ENCODE measurements around the gene PLEKHA8.
"Not testable (repeated sequence)": the region's sequence is repeated elsewhere in the genome, so short reads cannot be mapped to it uniquely, and the experiment has no call there.

PLEKHA8 gene

DNA sequence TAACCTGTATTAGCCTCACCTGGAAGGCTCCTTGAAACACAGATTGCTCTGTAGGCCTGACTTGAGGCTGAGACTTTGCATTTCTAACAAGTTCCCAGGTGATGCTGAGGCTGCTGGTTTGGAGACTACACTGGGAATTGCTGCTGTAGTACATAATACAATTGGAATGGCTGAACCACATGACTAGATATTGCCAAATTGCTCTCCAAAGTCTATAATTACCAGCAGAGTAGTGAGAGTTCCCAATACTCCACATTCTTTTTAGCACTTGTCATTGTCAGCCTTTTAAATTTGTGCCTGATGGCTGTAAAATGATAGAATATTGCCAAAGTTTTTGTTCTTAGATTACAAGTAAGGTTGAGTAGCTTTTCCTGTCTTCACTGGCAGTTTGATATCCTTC is 39.9 kb downstream of the PLEKHA8 start:
- DNase-seq, result no peak

DNA sequence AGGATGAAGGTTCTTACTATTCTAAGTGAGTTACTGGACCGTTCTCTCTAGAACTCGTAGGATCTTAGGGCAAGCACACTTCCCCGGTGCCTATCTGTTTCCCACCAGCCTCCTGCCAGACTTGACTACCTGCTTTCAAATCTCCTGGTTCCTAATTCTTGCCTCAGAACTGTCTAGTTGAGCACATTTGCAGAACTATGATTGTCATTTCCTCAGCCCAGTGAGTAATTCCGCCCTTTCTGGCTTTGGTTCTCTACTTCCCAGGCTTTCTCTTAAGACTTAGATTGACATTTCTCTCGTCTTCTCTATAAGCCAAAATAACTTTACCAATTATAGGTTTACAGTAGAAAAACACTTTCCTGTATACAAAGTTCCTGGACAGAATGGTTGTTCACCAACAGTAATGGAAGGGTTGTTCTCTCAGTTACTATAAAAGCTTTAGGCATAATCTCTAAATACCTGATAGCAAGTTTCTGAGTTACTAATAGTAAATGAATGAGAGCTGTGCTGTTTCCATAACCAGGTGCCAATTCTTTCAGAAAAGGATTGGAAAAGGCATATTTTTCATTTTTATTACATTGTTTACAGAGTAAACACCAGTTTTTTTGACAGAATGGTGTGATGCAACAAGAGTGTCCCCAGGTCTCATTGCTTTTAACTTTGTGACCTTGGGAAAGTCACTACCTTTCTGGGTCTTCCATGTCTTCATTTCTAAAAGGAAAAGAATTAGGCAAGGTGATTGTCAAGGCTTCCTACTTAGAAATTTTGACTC is 41.1 kb downstream of the PLEKHA8 start:
- no peak for DNase-seq

DNA sequence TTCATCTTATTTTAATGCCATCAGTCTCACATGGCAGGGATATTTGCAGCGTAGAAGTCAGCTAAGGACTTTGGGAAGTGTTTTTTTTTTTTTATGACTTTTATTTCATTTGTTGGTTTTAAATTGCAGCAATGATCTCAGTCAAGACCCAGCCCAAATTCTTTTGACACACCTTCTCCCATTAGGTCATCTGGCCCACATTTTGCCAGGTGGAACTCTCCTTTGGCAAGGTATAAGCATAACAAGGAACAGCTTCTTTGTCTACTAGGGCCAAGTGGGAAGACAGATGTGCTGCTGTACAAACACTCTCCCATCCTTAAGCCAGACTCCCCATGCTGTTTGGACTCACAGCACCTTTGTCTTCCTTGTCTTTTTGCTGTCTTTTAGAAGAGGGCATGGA is 41.8 kb downstream of the PLEKHA8 start:
- DNase-seq, result no peak

DNA sequence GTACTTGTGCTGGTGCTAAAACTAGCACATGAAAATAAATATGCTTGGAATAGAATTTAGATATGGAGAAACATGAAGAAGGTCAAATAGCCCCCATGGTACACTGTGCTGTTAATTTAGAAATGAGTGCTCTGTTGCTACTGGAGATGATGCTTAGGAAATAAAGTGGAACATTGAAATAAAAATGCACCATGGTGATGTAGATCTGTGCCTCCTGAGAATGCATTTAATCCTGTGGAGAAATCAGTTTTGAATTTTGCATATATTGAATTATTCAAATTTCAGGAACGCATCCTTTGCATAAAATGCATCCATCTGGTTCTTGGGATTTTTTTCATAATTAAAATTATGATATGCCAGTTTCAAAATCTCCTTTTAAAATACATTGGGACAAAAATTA is 44.5 kb downstream of the PLEKHA8 start:
- no peak for DNase-seq

DNA sequence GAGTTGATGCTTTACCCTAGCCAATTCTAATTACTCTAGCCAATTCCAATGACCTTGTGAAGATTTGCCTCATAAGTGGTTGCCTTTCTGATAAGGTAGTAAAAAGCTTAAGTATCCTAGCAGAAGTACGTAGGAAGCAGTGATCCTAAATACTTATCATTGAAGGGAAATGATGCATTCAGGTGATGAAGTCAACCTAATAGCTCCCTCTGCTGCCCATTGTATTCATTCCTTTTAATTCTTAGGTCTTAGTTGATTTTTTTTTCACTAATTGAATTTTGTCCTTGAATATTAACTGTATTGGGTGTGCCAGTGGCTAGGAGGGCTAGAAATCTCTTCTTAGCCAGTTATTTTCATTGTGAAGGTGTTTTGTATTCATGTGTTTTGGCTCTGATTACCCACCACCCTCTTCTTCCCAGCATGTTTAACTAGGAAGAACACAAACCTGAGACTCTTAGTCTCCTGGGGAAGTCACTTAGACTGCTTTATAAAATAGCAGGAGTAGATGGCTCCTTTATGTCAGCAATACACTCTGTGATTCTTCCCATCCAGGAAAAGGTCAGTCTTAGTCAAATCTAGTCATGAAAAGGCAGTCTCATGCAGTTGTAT is 46.3 kb downstream of the PLEKHA8 start:
- no peak for DNase-seq

DNA sequence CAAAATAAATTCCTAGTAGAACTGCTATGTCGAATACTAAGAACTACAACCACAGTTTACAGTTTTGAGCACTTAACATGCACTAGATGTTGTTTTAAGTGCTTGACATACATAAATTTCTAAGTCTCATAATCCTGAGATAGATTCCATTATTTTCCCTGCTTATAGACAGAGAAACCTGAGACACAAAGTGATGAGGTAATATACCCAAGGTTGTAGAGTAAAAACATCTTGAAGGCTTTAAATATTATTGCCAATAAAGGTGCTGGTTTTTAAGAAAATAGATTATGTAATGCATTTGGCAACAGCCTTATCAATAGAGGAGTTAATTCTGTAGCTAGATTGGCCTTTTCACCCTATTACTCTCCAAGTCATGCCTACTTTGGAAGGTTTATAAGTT is 48.2 kb downstream of the PLEKHA8 start:
- DNase-seq, result no peak

DNA sequence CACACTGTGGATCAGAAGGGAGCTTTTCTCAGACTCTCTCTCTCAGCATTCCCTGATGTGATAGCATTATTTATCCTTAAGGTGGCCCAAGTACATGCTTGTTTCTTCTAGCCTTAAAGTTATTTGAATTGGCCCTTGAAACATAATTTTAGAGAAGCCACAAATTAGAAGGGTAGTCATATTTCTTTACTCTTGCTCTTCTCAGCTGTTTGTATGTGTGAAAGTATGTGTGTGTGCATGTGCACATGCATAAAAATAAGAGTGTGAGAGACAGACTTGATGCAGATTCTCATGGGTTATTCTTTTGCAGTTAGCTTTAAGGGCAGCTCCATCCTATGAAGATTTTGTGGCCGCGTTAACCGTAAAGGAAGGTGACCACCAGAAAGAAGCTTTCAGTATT is 50.1 kb downstream of the PLEKHA8 start:
- no peak for DNase-seq

DNA sequence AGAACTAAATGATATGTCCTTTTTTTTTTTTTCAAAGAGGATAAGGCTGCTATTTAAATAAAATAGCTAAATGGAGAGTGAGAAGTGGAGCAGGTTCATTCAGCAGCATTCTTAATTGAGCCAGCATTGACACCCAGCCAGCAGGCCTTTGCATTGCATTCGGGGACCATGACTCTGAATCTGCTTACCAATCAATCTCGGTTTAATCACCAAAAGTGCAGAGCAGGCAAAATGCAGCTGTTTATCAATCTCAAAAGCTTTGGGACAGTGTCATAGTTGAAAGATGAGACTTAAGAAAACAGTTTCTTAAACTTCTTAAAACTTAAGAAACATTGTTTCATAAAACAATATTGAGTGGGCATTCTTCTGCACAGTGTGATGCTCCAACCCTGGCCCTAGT is 51.7 kb downstream of the PLEKHA8 start:
- DNase-seq, result no peak

DNA sequence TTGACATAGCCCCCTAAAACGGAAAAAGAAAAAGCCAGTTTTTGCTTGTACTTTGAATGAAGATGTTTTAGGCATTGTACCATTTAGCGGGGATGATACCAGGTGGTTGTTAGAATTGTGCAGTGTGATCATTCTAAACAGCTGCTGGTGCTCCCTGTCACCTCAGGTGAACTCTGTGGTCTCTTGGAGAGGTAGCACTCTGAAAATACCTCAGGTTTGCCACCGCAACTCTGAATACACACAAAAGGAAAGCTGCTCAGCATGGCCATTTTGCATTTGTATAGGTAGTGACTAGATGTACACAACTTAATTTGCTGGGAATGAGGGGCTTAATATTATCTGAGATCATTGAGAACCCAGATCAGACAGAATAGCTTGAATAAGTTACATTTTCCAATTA is 52.6 kb downstream of the PLEKHA8 start:
- no peak for DNase-seq

DNA sequence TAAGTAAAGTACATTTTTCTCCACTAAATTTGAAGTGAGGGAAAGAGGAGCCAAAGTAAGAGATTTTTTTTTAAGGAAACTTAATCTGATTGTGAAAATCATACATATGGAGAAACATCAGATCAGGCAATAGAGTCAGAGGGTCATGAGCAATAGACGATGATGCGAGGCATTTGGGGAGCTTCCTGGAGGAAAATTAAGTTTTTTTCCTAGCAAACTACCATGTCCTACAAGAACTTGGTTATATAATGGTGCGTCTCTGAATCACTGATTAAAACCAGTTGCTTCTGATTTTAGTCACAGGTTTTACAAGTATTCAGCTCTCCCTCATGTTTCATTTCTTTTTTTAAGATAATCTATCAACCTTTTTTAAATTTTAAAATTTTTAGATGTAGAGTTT is 54.5 kb downstream of the PLEKHA8 start:
- no peak for DNase-seq

DNA sequence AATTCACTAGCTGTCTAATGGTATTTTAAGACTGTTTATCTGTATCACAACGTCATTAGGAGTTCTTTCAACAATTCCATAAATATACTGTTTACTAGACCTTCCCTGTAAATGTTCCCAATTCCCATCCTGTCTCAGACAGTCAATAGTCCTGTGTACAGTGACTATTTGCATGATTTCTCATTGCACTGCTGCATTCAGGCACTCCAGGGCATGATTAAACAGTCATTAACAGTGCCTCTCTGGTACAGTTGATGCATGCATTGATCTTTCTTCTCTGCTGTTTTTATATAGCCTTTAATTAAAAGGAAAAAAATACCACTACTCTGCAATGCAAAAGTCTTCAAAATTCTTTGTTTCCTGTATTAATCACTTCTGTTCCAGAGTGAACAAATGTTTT is 55.1 kb downstream of the PLEKHA8 start:
- DNase-seq, result no peak

DNA sequence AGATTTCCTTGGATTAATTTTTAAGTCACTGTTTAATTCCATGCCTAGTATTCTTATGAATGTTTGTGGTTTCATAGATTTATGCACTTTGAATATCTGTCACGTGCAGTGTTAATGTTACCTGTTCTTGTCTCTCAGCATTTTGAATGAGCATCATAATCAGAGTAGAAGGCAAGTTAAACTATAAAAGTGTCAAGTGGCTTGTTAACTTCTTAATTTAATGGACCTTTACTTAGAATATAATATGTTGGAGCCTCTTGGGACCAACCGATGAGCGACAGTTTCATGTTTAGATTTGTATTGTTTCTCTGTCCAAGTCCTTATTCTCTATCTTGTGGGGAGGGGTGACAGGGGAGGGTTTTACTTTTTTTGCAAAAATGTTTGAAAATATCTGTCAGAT is 56.0 kb downstream of the PLEKHA8 start:
- no peak for DNase-seq

DNA sequence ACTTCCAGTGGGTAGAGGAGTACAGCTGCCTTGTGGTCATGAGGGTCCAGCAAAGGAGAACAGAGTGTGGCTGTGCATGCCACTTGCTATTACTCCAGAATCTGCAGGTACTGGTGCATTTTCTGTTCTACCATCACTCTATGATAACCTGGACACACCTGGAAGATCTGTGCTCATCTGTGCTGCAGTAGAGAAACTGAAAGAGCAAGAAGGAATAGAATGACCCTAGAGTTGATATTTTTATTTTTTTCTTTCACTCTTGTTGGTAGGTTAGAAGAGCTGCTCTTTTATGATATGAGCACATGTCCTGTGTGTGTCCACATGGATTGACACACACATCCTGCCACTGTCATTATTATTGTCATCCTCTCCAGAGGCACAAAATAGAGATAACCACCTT is 58.3 kb downstream of the PLEKHA8 start:
- DNase-seq, result no peak

DNA sequence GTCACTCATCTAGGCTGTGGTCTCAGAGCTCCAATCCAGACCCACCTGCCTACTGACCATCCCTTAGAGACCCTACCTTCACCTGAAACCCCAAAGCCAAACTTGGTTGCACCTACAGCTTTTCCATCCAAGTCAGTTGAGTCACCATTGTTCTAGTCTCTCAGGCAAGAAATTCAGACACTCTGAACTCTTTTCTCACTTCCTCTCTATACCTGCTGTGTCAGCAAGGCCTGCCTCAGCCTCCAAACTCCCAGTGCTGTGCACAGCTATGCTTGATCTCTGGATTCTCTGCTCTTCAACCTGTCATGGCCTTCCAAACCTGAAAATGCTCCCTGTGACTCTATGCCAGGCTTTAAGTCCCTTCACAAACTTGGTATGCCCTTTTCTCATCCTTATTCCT is 59.2 kb downstream of the PLEKHA8 start:
- no peak for DNase-seq

DNA sequence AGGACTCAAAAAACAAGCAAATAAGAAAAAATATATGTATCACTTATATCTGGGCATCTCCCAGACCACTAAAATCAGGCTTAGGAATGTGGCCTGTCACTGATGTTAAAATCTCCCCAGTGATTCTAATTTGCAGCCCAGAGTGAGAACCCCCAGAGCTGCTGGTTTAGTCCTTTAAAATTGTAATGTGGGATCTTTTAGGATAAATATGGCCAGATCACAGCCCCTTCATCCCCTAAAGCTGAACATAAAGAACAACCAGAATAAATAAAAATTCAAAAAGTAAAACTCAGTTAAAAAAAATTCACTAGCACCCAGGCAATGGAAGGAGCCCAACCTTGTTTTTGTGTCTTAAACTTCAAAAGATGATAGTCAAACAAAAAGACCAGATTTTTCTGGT is 60.1 kb downstream of the PLEKHA8 start:
- DNase-seq, result no peak

DNA sequence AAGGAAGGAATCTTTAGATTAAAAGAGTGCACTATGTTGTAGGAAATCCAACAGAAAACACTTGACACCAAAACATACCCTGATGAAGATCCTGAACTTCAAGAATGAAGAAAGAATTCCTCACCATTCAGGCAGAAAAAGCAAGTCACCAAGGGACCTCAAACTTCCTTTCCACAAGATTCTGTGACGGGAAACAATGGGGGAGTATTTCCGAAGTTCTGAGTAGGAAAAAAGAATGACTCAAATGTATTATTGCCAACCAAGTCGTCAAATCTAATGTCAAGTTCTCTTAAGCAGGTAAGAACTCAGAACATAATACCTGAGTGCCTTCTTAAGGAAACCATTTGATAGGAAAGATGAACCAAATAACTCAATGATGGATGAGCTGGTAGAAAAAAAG is 61.9 kb downstream of the PLEKHA8 start:
- no peak for DNase-seq

DNA sequence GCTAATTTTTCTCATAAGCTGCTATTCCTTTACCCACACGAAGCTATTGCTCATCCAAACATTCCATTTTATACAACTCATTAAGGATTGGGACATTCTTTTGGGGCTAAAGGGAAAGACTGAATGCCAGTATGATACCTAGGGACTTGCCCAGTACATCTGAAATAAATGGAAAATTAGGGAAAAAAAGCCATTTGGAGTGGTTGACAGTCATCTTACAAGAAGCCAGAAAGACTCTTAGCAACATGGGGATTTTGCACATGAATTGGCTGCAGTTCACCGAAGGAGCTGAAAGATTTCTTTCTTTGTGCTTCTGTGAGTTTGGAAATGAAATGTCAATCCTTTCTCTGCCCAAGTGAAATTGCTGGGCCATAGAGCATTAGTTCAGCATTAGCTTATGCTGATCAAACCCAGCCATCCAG is 63.3 kb downstream of the PLEKHA8 start:
- no peak for DNase-seq

DNA sequence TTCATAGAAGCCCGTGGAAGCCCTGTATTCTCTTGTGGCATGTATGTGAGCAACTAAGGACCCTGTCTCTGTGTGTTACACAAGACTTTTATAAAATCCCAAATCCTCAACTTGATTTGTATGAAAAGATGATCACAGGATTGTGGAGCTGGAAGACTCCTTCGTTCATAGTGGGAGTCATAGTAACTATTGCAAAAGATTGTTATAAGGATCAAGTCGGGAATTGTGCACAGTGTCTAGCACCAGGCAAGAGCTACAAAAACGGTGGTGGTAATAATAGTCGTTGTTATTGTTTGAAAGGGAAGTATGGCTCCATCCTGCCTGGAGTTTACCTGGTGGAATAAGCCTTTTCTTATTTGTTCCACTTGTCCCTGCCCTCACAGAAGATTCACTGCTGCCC is 63.8 kb downstream of the PLEKHA8 start:
- DNase-seq, result no peak

DNA sequence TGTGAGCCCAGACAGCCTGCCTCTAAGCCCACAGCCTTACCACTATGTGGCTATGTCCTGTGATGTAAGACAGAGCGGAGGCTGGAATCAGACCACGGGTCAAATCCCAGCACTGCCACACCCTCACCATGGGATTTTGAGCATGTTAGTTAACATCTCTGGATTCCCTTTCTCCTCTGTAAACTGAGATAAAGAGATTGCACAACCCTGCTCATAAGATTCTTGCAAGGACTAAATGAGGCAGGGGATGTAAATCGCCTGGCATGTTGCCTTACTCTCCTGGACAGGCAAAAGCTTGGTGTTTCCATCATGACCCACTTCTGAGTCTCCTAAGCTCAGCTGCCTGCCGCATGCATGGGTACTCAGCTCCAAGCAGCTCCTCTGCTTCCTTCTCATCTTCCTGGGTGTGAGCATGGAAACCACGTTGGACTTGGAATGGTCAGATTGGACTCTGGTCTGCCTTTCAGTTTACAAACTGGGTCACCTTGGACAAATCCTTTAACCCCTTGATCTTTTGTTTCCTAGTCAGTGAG is 65.3 kb downstream of the PLEKHA8 start:
- DNase-seq, result no peak

DNA sequence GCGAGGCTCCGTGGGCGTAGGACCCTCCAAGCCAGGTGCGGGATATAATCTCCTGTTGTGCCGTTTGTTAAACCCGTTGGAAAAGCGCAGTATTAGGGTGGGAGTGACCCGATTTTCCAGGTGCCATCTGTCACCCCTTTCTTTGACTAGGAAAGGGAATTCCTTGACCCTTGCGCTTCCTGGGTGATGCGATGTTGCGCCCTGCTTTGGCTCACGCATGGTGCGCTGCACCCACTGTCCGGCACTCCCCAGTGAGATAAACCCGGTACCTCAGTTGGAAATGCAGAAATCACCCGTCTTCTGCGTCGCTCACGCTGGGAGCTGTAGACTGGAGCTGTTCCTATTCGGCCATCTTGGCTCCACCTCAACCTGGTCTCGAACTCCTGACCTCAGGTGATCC is 70.4 kb downstream of the PLEKHA8 start:
- not testable (repeated sequence) for DNase-seq

DNA sequence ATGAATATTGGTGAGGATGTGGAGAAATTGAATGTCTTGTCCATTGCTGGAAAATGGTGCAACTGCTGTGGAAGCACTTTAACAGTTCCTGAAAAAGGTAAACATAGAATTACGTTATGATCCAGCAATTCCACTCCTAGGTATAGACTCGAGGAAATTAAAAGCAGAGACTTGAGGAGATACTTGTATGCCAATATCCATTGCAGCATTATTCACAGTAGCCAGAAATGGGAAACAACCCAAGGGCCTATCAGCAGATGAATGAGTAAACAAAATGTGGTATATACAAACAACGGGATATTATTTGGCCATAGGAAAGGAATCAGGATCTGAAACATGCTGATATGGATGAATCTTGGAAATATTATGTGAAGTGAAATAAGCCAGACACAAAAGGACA is 74.1 kb downstream of the PLEKHA8 start:
- no peak for DNase-seq

DNA sequence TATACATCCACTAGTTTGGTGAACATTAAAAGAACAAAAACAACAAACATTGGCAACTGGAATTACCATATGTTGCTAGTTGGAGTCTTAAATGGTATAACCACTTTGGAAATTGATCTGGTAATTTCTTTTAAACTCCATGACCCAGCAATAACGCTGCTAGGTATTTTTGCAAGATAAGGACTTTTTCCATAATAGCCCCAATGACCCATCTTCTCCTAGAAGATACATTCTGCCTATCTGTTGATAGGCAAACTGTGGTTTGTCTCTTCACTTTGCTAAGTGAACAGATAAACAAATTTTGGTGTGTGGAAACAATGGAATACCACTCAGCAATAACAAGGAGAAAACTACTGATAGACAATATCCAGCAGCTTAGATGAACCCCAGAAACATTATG is 75.9 kb downstream of the PLEKHA8 start:
- DNase-seq, result no peak

DNA sequence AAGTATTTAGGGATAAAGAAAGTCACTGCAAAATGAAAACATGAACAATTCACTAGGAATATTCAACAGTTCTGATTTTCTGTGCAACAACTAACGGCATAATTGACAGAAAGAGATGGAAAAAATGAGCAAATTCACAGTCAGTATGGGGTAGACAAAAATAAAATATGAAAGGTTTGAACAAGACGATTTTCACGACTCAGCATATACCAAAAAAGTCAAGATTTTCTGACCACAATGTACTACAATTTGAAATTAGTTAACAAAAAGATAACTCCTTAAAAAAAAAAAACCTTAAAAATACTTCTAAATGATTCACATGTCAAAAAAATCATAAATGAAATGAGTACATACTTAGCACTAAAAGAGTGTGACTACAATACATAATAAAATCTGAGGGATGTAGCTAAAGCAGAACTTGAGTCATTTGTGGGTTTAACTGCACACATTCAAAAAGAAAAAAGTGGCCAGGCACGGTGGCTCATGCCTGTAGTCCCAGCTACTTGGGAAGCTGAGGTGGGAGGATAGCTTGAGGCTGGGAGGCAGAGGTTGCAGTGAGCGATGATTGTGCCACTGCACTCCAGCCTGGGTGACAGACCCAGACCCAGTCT is 84.0 kb downstream of the PLEKHA8 start:
- DNase-seq, result no peak

DNA sequence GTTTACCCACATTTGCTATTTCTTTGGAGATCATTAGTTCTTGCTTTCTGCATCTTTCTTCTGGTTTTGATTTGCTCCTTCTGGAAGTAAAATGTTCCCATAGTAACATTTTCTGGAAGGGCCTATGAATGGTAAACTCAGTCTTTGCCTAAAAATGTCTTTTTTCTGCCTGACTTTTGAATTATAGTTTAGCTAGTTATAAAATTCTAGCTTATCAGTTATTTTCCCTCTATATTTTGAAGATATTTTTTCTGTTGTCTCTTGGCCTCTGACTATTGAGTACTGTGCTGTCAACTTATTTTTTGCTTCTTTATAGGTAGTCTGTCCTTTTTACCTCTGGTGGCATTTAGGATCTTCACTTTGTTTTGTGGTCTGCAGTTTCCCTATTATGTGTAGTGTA is 84.9 kb downstream of the PLEKHA8 start:
- DNase-seq, result no peak
